ENCODE data around the gene GTF3A.
"Not testable (repeated sequence)": the region's sequence is repeated elsewhere in the genome, so short reads cannot be mapped to it uniquely, and the experiment has no call there.

GTF3A gene

GRCh38 chr13:27424246-27425157, at the start of gene GTF3A:
GTF3A (plus strand) TSS chr13:27424619.
- DNase-seq: peak; percentile 54

- DNase-seq: peak; percentile 48
These were observed 49.8 kb upstream of the GTF3A start for GRCh38 chr13:27374650-27375049.

- DNase-seq: peak; percentile 2
These were observed 48.6 kb upstream of the GTF3A start for GRCh38 chr13:27375686-27376326.

- DNase-seq: no peak
These were observed 45.3 kb upstream of the GTF3A start for GRCh38 chr13:27379126-27379525.

GRCh38 chr13:27379694-27380641, 44.5 kb upstream of the GTF3A start:
- peak; percentile 38 for DNase-seq

GRCh38 chr13:27381601-27382000, 42.8 kb upstream of the GTF3A start:
- DNase-seq: no peak

- DNase-seq: no peak
These were observed 41.1 kb upstream of the GTF3A start for GRCh38 chr13:27383104-27383921.

GRCh38 chr13:27384285-27384684, 40.1 kb upstream of the GTF3A start:
- DNase-seq: no peak

GRCh38 chr13:27388241-27388640, 36.2 kb upstream of the GTF3A start:
- DNase-seq: no peak

- DNase-seq: peak; percentile 10
These were observed 34.5 kb upstream of the GTF3A start for GRCh38 chr13:27389891-27390290.

- DNase-seq: no peak
These were observed 32.9 kb upstream of the GTF3A start for GRCh38 chr13:27391471-27391870.

GRCh38 chr13:27393101-27393500, 31.3 kb upstream of the GTF3A start:
- no peak for DNase-seq

GRCh38 chr13:27395007-27395510, 29.4 kb upstream of the GTF3A start:
- DNase-seq: peak; percentile 17

GRCh38 chr13:27396252-27396846, 28.1 kb upstream of the GTF3A start:
- DNase-seq: no peak

- no peak for DNase-seq
These were observed 26.1 kb upstream of the GTF3A start for GRCh38 chr13:27398360-27398759.

GRCh38 chr13:27400405-27400804, 24.0 kb upstream of the GTF3A start:
- not testable (repeated sequence) for DNase-seq

- DNase-seq: no peak
These were observed 23.2 kb upstream of the GTF3A start for GRCh38 chr13:27401210-27401609.

GRCh38 chr13:27403203-27403678, 21.2 kb upstream of the GTF3A start:
- no peak for DNase-seq

- DNase-seq: no peak
These were observed 20.6 kb upstream of the GTF3A start for GRCh38 chr13:27403727-27404385.

GRCh38 chr13:27404680-27405079, 19.7 kb upstream of the GTF3A start:
- DNase-seq: no peak

Measured in DMS79 treated with DMSO at 0.1 percent for 48 hours (cell line).